Activated naive CD4-positive, alpha-beta T cell treated with anti-CD3 and anti-CD28 coated beads for 36 hours (primary cell): ENCODE results near the gene RPL3. TPM values are rescaled to one million over a fixed set of nuclear protein-coding genes. Genes with fewer than 3 reads are reported as not detected.

Source experiments
- CTCF ChIA-PET: fragments of 350-600 bp; sonication (Branson Sonifier 250); formaldehyde crosslinking; loops from one replicate; lab custom pipeline; 2021; ENCODE audit warnings: antibody characterized with exemption; lab: Charles Lee
- DNase-seq: peaks from one replicate; pipeline ENCODE4 v3.0.0-alpha.2; 2020
- H3K27ac Mint-ChIP-seq: one replicate; pipeline ENCODE4 v1.8.0; 2021; ENCODE audit warnings: mild to moderate bottlenecking, mixed read lengths
- H3K27me3 Mint-ChIP-seq: one replicate; pipeline ENCODE4 v1.8.0; 2021; ENCODE audit warnings: low read depth, mixed read lengths
- H3K36me3 Mint-ChIP-seq: one replicate; pipeline ENCODE4 v1.8.0; 2021; ENCODE audit warnings: low read depth, mixed read lengths
- H3K4me1 Mint-ChIP-seq: one replicate; pipeline ENCODE4 v1.8.0; 2021; ENCODE audit warnings: low read depth, mixed read lengths
- H3K4me3 Mint-ChIP-seq: one replicate; pipeline ENCODE4 v1.8.0; 2021; ENCODE audit warnings: mild to moderate bottlenecking, moderate library complexity, mixed read lengths
- H3K9me3 Mint-ChIP-seq: one replicate; pipeline ENCODE4 v1.8.0; 2021; ENCODE audit warnings: mixed read lengths
- intact Hi-C: fragments of 100-400 bp; cut with micrococcal nuclease; formaldehyde crosslinking; loops from one replicate; pipeline ENCODE4 v1.15.1; 2023
- total RNA-seq, 2 experiments: library from RNA; stranded (reverse); gene quantifications; one replicate each; pipeline ENCODE4 v1.2.3, GENCODE V29; 2021

Gene RPL3
- total RNA-seq, 2 experiments from 2014 or later = 3,434 to 3,511 TPM

- CTCF ChIA-PET = interaction anchor here (0.6 to 4.3 kb wide), 12 partner anchors 8 to 543 kb away, joined by 3 to 63 read pairs (median 3); partner anchors contain the start of gene RPL3
- no peaks in the 10 kb centered on the region for H3K9me3 Mint-ChIP-seq
- no peak for DNase-seq
- peak overlapping the region; percentile 55 for H3K27ac Mint-ChIP-seq
- H3K4me3 Mint-ChIP-seq = no peak overlapping the region
- no peaks in the 10 kb centered on the region for H3K27me3 Mint-ChIP-seq
- peaks cover 49% of the 10 kb centered on the region for H3K36me3 Mint-ChIP-seq
- H3K4me1 Mint-ChIP-seq = peaks cover 24% of the 10 kb centered on the region
- intact Hi-C loops = loop anchor here (1.0 to 2.0 kb wide), 2 partner anchors 71 to 140 kb away; no protein-coding TSS in a partner anchor
Measured at GRCh38 chr22:39311592-39312400, 7.6 kb downstream of the RPL3 start.

GRCh38 chr22:39309881-39310714 is 9.3 kb downstream of the RPL3 start:
- H3K4me3 Mint-ChIP-seq = no peak overlapping the region
- H3K27me3 Mint-ChIP-seq = no peaks in the 10 kb centered on the region
- no peak for DNase-seq
- intact Hi-C loops = loop anchor here (2.0 to 5.0 kb wide), 2 partner anchors 69 to 88 kb away; no protein-coding TSS in a partner anchor
- no peaks in the 10 kb centered on the region for H3K9me3 Mint-ChIP-seq
- peaks cover 33% of the 10 kb centered on the region for H3K36me3 Mint-ChIP-seq
- H3K4me1 Mint-ChIP-seq = peaks cover 7% of the 10 kb centered on the region
- no peak overlapping the region for H3K27ac Mint-ChIP-seq
- CTCF ChIA-PET = interaction anchor here (0.6 to 4.3 kb wide), 9 partner anchors 8 to 219 kb away, joined by 3 to 63 read pairs (median 4); no protein-coding TSS in a partner anchor

GRCh38 chr22:39309364-39309861 is 10.0 kb downstream of the RPL3 start:
- peaks cover 26% of the 10 kb centered on the region for H3K36me3 Mint-ChIP-seq
- intact Hi-C loops = loop anchor here (5.0 kb wide), 1 partner anchor 87 kb away; no protein-coding TSS in a partner anchor
- H3K27me3 Mint-ChIP-seq = no peaks in the 10 kb centered on the region
- H3K27ac Mint-ChIP-seq = no peak overlapping the region
- CTCF ChIA-PET = interaction anchor here (0.6 to 4.3 kb wide), 5 partner anchors 9 to 138 kb away, joined by 3 to 63 read pairs (median 6); no protein-coding TSS in a partner anchor
- no peak overlapping the region for H3K4me3 Mint-ChIP-seq
- no peak for DNase-seq
- H3K9me3 Mint-ChIP-seq = no peaks in the 10 kb centered on the region
- peaks cover 2% of the 10 kb centered on the region for H3K4me1 Mint-ChIP-seq

GRCh38 chr22:39308614-39309363 is 10.6 kb downstream of the RPL3 start:
- CTCF ChIA-PET = interaction anchor here (0.7 to 4.3 kb wide), 3 partner anchors 9 to 137 kb away, joined by 3 to 63 read pairs (median 6); no protein-coding TSS in a partner anchor
- intact Hi-C loops = loop anchor here (5.0 kb wide), 1 partner anchor 86 kb away; no protein-coding TSS in a partner anchor
- Mint-ChIP-seq H3K4me3 (no peak overlapping the region), H3K27ac (no peak overlapping the region), H3K9me3 (no peaks in the 10 kb centered on the region), H3K27me3 (no peaks in the 10 kb centered on the region), H3K4me1 (no peaks in the 10 kb centered on the region), H3K36me3 (peaks cover 22% of the 10 kb centered on the region)
- DNase-seq = no peak

GRCh38 chr22:39306456-39307361 is 12.7 kb downstream of the RPL3 start:
- H3K4me3 Mint-ChIP-seq = no peak overlapping the region
- no peaks in the 10 kb centered on the region for H3K9me3 Mint-ChIP-seq
- H3K36me3 Mint-ChIP-seq = peaks cover 4% of the 10 kb centered on the region
- H3K4me1 Mint-ChIP-seq = no peaks in the 10 kb centered on the region
- H3K27ac Mint-ChIP-seq = no peak overlapping the region
- no peaks in the 10 kb centered on the region for H3K27me3 Mint-ChIP-seq
- intact Hi-C loops = loop anchor here (1.0 to 5.0 kb wide), 2 partner anchors 84 to 135 kb away; no protein-coding TSS in a partner anchor
- DNase-seq = peak; percentile 78
- CTCF ChIA-PET = interaction anchor here (0.7 to 6.8 kb wide), 8 partner anchors 11 to 169 kb away, joined by 3 to 97 read pairs (median 4); no protein-coding TSS in a partner anchor

- Mint-ChIP-seq H3K27ac (no peak overlapping the region), H3K4me1 (peaks cover 3% of the 10 kb centered on the region), H3K36me3 (no peaks in the 10 kb centered on the region), H3K4me3 (no peak overlapping the region), H3K9me3 (no peaks in the 10 kb centered on the region), H3K27me3 (peaks cover 18% of the 10 kb centered on the region)
- CTCF ChIA-PET = interaction anchor here (0.6 to 6.8 kb wide), 4 partner anchors 12 to 143 kb away, joined by 3 to 97 read pairs (median 4); no protein-coding TSS in a partner anchor
- intact Hi-C loops = no loop called here
- no peak for DNase-seq
Measured at GRCh38 chr22:39303892-39304671, 15.3 kb downstream of the RPL3 start.

GRCh38 chr22:39303358-39303757 is 16.1 kb downstream of the RPL3 start:
- intact Hi-C loops = no loop called here
- CTCF ChIA-PET = interaction anchor here (0.6 to 6.8 kb wide), 3 partner anchors 13 to 132 kb away, joined by 3 to 97 read pairs (median 4); no protein-coding TSS in a partner anchor
- Mint-ChIP-seq H3K9me3 (no peaks in the 10 kb centered on the region), H3K27ac (no peak overlapping the region), H3K36me3 (no peaks in the 10 kb centered on the region), H3K4me1 (peaks cover 3% of the 10 kb centered on the region), H3K27me3 (peaks cover 18% of the 10 kb centered on the region), H3K4me3 (no peak overlapping the region)
- no peak for DNase-seq

GRCh38 chr22:39302431-39302960 is 16.9 kb downstream of the RPL3 start:
- peaks cover 21% of the 10 kb centered on the region for H3K27me3 Mint-ChIP-seq
- no peak for DNase-seq
- no peak overlapping the region for H3K27ac Mint-ChIP-seq
- no peak overlapping the region for H3K4me3 Mint-ChIP-seq
- H3K9me3 Mint-ChIP-seq = no peaks in the 10 kb centered on the region
- H3K36me3 Mint-ChIP-seq = no peaks in the 10 kb centered on the region
- peaks cover 3% of the 10 kb centered on the region for H3K4me1 Mint-ChIP-seq
- CTCF ChIA-PET = interaction anchor here (6.8 kb wide), 1 partner anchor 131 kb away, joined by 97 read pairs; no protein-coding TSS in a partner anchor
- intact Hi-C loops = no loop called here

GRCh38 chr22:39301926-39302325 is 17.5 kb downstream of the RPL3 start:
- CTCF ChIA-PET = interaction anchor here (6.8 kb wide), 1 partner anchor 130 kb away, joined by 97 read pairs; no protein-coding TSS in a partner anchor
- no peak overlapping the region for H3K4me3 Mint-ChIP-seq
- H3K9me3 Mint-ChIP-seq = no peaks in the 10 kb centered on the region
- no peak for DNase-seq
- intact Hi-C loops = no loop called here
- no peaks in the 10 kb centered on the region for H3K36me3 Mint-ChIP-seq
- no peak overlapping the region for H3K27ac Mint-ChIP-seq
- H3K27me3 Mint-ChIP-seq = peaks cover 21% of the 10 kb centered on the region
- H3K4me1 Mint-ChIP-seq = peaks cover 3% of the 10 kb centered on the region

- Mint-ChIP-seq H3K36me3 (no peaks in the 10 kb centered on the region), H3K27ac (no peak overlapping the region), H3K27me3 (peaks cover 23% of the 10 kb centered on the region), H3K9me3 (no peaks in the 10 kb centered on the region), H3K4me1 (peaks cover 3% of the 10 kb centered on the region), H3K4me3 (no peak overlapping the region)
- DNase-seq = no peak
- intact Hi-C loops = no loop called here
- CTCF ChIA-PET = interaction anchor here (0.6 kb wide), 1 partner anchor 84 kb away, joined by 3 read pairs; no protein-coding TSS in a partner anchor
Measured at GRCh38 chr22:39301108-39301507, 18.3 kb downstream of the RPL3 start.
